Astrocyte of the spinal cord (primary cell): ENCODE data around the gene SELENOW.

Source experiments
- DNase-seq: peaks from one replicate; pipeline ENCODE4 v3.0.0; 2011; ENCODE audit warnings: low read depth, low spot score
- H3K4me3 ChIP-seq: 2 replicates; pipeline ENCODE4 v1.5.1; 2011; ENCODE audit warnings: low read depth, mild to moderate bottlenecking, low read length, moderate library complexity
- CTCF ChIP-seq: IDR thresholded peaks from 2 replicates; pipeline ENCODE4 v1.5.1; 2012; ENCODE audit warnings: low read depth, mild to moderate bottlenecking, low read length, inconsistent platforms
- in situ Hi-C: cut with HindIII; loops from 2 replicates; pipeline ENCODE4 v1.10.0; 2017; ENCODE audit warnings: low sequenced_read_pairs

SELENOW gene

GRCh38 chr19:47821460-47822020 lies 43.0 kb downstream of the SELENOW start, which contains the start of gene CRX:
Gene CRX (plus strand): TSS chr19:47821937. CDS start chr19:47834444, 12,507 bp downstream.
- in situ Hi-C loops, result no loop called here
- no peak for TF ChIP-seq CTCF
- no peak for DNase-seq
- H3K4me3 ChIP-seq, result no peak within 1 kb of the TSS

GRCh38 chr19:47824396-47824795 lies 45.9 kb downstream of the SELENOW start:
- in situ Hi-C loops, result no loop called here
- DNase-seq, result no peak
- no peak overlapping the region for H3K4me3 ChIP-seq
- TF ChIP-seq CTCF, result no peak

GRCh38 chr19:47826800-47827199 lies 48.3 kb downstream of the SELENOW start:
- in situ Hi-C loops, result no loop called here
- H3K4me3 ChIP-seq, result no peak overlapping the region
- no peak for TF ChIP-seq CTCF
- DNase-seq, result no peak

- no peak for DNase-seq
- in situ Hi-C loops, result no loop called here
These were observed 54.2 kb downstream of the SELENOW start for GRCh38 chr19:47832723-47833122.

More at GRCh38 chr19:47832723-47833122, 54.2 kb downstream of the SELENOW start:
- TF ChIP-seq CTCF, result no peak
- no peak overlapping the region for H3K4me3 ChIP-seq
